Measurements from ENCODE around the gene ATG7.
"Not testable (repeated sequence)": the region's sequence is repeated elsewhere in the genome, so short reads cannot be mapped to it uniquely, and the experiment has no call there.

ATG7 gene

DNA sequence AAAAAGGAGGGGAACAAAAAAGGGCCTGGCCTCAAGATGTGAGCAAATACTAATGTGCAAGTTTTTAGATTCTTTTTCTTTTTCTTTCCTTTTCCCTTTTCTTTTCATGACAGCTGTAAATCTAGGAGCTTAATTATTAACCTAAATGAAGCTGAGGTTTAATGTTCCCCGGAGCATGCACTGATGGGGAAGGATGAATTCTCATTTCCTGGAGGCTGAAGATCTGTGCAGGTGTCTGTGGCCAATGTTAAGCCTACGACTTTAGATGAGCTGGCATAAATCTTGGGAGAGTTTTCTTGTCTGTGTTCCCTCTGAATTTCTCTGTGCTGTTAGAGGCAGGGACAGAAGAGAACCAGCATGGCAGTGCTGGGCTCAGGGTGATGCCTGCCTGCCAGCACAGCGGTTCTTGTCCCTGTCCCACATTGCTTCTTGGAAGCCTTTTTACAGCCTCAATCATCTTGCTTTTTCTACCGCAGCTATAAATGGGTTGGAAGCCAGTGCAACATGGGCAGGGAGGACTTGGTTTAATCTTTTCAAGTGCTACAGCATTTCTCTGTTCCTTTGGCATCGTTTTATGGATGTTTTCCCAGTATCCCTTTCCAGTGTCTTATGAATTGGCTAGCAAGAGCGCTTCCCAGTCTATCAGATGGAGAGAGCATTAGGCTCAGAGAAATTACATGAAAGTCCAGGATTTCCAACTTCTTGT lies 119.1 kb downstream of the ATG7 start:
- DNase-seq = no peak

DNA sequence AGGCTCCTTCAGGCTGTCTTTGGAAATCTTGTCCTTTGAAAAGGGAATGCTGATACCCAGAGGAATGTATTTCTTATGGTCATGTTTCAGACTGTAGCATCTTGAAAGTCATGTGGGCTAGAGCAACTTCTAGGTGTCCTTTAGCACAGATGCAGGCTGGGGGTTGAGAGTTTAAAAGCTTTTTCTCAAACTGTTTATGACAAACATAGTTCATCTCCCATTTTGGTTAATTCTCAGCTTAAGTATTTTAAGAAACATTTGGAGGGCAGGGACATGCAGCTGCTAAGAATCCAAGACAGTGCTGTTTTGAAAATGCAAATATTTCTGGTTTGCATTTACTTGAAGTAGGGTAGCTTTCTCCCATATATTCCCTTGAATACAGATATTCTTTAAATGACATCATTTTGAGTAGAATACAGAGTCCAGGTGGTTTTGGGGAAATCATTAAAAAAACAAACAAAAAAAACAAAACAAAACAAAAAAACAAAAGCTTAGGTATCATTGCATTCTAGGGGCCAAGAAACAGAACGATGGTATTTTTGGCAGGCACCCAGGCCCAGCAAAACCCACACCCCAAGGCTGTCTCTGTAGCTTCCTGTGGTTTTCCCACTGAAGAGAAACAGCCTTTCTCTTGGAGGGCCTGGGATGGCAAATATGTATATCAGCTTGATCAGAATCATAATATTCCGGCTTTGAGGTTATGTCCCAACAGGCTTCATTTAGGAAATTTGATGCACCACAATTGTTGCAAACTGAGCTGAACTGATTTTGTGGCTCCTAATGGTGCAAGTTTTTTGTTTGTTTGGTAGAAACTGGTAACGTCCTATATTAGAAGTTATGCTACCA lies 120.0 kb downstream of the ATG7 start:
- no peak for DNase-seq

DNA sequence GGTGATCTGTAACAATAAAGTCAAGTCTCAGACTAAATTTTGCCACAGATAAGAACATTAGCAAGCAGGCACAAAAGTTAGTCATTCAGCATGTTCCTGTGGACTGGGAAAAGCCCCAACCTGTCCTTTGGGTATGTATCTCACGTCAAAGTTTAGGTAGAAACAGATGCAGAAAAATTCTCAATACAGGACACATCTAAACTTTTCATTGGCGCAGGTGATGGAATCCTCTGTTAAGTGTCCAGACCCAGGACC lies 120.6 kb downstream of the ATG7 start:
- no peak for DNase-seq

- DNase-seq = no peak
Observed at GRCh38 chr3:11393401-11393800, 121.2 kb downstream of the ATG7 start.

DNA sequence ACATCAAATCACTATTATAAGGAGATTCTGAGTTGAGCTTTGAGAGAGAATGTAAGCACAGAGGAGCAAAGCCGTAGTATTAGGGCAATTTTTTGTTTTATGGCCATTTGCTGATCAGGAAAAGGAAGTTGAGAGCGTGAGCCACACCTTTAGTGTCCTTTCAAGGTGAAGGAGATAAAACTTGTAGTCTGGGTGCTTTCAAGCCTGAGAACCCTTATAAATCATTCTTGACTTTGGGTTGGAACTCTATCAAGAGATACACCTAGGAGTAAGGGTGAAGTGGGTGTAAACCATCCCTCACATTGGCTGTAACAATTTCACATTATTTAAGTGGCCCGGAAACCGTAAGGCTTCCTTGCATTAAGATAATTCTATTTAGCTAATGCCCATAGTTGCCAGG lies 122.2 kb downstream of the ATG7 start:
- DNase-seq = no peak

GRCh38 chr3:11400213-11400612 lies 128.0 kb downstream of the ATG7 start:
- no peak for DNase-seq

DNA sequence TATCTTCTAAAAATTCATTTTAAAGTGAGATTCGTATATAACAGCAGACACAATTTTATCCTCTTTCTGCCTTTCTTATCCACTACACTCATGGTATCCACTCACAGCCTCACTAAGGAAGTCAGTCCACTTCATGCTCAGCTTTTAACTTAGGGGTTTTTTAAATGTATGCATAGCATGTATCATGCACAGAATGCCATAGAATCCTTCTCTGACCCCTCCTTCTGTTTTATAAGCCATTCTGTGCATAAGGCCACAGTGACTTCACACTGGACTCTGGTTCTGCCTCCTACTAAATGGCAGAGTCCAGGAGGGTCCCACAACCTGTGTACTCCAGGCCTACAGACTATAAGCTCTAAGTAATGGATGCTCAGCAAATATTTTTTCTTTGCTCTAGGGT lies 129.2 kb downstream of the ATG7 start:
- DNase-seq = no peak

GRCh38 chr3:11405323-11405722 lies 133.1 kb downstream of the ATG7 start:
- DNase-seq = no peak

DNA sequence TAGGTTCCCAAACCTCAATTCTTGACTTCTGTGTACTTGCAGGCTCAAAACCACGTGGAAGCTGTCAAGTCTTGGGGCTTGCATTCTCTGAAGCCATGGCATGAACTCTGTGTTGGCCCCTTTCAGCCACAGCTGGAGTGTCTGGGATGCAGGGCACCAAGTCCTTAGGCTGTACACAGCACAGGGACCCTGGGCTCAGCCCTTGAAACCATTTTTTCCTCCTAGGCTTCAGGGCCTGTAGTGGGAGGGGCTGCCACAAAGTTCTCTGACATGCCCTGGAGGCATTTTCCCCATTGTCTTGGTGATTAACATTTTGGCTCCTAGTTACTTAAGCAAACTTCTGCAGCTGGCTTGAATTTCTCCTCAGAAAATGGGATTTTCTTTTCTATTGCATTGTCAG lies 135.4 kb downstream of the ATG7 start:
- no peak for DNase-seq

DNA sequence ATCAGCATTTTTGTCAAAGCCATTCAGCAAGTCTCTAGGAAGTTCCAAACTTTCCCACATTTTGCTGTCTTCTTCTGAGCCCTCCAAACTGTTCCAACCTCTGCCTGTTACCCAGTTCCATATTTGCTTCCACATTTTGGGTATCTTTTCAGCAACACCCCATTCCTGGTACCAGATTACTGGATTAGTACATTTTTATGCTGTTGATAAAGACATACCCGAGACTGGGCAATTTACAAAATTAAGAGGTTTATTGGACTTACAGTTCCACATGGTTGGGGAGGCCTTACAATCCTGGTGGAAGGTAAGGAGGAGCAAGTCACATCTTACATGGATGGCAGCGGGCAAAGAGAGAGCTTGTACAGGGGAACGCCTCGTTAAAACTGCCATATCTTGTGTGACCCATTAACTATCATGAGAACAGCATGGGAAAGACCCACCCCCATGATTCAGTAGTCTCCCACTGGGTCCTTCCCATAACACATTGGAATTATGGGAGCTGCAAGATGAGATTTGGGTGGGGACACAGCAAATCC lies 136.2 kb downstream of the ATG7 start:
- not testable (repeated sequence) for DNase-seq

DNA sequence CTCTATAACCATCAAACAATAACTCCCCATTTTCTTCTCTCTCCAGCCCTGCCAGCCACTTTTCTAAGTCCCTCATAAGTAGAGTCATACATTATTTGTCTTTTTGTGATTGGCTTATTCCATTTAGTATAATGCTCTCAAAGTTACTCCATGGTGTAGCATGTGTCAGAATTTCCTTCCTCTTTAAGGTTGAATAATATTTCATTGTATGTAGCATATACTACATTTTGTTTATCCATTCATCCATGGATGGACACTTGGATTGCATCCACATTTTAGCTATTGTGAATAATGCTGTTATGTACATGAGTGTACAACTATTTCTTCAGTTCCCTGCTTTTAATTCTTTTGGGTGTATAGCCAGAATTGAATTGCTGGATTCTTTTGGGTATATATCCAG lies 138.4 kb downstream of the ATG7 start:
- no peak for DNase-seq

DNA sequence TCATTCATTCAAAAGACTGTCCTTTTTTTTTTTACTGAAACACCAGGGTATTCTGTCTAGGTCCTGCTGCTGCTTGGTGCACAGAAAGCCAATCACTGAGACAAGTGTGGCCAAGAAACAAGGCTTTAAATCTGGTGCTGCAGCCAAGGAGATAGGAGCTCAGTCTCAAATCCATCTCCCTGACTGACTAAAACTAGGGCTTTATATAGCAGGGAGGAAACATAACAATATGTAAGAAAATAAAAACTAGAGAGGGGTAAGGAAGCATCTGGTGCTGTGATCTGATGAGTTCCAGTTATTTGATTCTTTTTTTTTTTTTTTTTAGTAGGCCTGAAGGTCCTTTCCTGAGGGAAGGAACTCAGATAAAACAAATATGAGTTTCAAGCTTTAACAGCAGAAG lies 139.8 kb downstream of the ATG7 start:
- DNase-seq = no peak

GRCh38 chr3:11413071-11413470 lies 140.9 kb downstream of the ATG7 start:
- no peak for DNase-seq

GRCh38 chr3:11415099-11415498 lies 142.9 kb downstream of the ATG7 start:
- no peak for DNase-seq

- DNase-seq = no peak
Observed at GRCh38 chr3:11420066-11420465, 147.9 kb downstream of the ATG7 start.

DNA sequence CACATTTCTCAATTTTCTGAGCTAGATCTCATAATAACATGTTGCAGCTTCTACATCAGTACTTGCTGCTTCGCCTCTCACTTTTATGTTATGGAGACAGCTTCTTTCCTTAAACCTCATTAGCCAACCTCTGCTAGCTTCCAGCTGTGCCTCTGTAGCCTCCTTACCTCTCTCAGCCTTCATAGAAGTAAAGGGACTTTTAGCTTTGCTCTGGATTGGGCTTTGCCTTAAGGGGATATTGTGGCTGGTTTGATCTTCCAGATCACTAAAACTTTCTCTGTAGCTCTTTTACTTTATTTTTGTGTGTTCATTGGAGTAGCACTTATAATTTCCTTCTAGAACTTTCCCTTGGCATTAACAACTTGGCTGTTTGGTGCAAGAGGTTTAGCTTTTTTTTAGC lies 150.1 kb downstream of the ATG7 start:
- no peak for DNase-seq

- DNase-seq = no peak
Observed at GRCh38 chr3:11423868-11424267, 151.7 kb downstream of the ATG7 start.

DNA sequence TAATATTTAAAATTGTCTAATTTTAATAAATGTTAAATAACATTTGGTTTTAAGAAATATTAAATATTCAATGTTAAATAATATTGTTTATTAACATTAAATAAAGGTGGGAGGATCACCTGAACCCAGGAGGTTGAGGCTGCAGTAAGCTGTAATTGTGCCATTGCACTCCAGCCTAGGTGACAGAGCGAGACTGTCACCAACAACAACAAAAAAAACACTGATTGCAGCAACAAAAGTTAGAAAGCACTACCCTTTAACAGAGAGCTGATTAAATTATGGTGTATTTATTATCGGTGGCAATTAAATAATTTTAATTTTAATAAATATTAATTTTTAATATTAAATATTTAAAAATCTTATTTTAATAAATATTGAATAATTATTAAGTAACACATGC lies 152.1 kb downstream of the ATG7 start:
- no peak for DNase-seq

DNA sequence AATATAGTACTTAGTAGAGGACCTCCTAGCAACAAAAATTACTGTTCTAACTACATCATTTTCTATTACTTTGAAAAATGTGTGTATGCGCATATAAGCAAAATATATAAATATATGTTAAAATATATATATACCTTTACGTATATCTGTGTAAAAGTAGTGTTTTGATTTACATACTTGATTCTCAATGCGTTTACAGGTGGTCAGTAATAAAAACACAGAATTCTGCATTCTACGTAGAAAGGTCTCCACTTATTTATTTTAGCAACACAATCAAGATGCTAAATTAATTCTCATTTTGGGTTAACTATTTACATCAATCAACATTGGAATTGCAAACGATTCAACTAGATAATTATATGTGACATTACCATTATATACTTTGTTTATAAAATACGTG lies 158.0 kb downstream of the ATG7 start:
- DNase-seq = no peak

GRCh38 chr3:11430624-11431023 lies 158.4 kb downstream of the ATG7 start:
- no peak for DNase-seq

- no peak for DNase-seq
Observed at GRCh38 chr3:11431319-11431718, 159.1 kb downstream of the ATG7 start.

DNA sequence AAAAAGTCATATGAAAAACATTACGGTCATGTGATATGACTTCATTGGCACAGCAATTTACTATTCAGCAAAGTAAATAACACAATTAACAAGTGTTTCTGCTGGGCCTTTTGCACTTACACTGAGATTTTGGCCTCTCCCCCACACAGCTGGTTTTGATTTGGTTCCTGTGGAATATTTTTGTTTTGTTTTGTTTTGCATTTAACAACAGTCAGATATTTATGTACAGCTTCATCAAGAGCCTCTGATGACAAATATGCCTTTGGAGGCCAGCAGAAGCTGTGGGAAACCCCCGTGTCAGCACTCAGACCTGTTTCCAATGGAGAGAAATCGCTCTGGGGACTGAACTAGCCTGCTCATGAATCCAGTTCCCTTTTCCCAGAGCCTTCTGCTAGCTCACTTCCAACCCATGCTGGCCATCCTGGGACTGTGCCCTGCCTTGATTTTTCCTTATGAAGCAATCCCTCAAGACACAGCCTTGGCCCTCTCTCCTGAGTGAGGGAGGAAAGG lies 161.9 kb downstream of the ATG7 start:
- DNase-seq = no peak

DNA sequence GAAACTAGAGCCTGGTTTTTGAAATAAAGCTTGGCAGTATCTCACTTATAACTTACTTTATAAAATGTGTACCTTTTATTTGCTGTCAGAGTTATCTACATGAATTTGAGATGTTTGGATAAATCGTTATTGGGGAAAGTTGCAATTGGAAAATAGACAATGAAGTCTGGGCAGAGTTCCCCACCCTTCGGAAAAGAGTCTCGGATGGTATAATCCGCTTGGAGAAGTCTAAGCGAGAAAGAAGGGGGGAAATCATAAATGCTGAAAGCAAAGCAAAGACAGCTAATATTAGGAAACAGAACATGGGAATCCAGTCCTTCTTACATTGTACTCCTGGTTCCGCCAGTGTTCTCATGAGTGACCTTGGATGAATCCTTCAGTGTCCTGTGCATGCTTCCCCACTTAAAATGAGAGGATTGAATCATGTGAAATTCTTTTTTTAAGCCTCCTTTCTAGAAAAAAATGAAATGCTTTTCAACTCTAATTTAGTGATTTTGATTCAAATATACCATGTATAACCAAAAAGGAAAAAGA lies 162.4 kb downstream of the ATG7 start:
- DNase-seq = no peak

Data from NCI-H2171 (cell line).